ENCODE measurements around the gene SHOX. TPM values are rescaled to one million over a fixed set of nuclear protein-coding genes. Genes with fewer than 3 reads are reported as not detected.
"Not testable (repeated sequence)": the region's sequence is repeated elsewhere in the genome, so short reads cannot be mapped to it uniquely, and the experiment has no call there.

SHOX gene
- total RNA-seq, 2 donors from 2014 or later = not detected

GRCh38 chrX:623599-624315 lies 6.8 kb upstream of the SHOX start:
- DNase-seq (no peak), ATAC-seq (no peak)
- Histone ChIP-seq H3K36me3 (replicated peaks in 1 of 2; ENCODE audit: insufficient read depth in 1 of 2, low read depth in 2 of 2) (no peaks in the 10 kb centered on the region), H3K27ac (no peak overlapping the region), H3K9me3 (no peaks in the 10 kb centered on the region), H3K4me1 (no peaks in the 10 kb centered on the region), H3K27me3 (no peaks in the 10 kb centered on the region), H3K4me3 (no peak overlapping the region)
- intact Hi-C loops (cut with DNase I) = no loop called here
- TF ChIP-seq POLR2A (IDR thresholded peaks at IDR 0.05) (no peak), CTCF (IDR thresholded peaks at IDR 0.05) (no peak)
- 0 to 1% methylated on average over 6 to 50 of the region's 50 CpGs for WGBS, 2 donors

GRCh38 chrX:625137-625691 lies 5.4 kb upstream of the SHOX start:
- Histone ChIP-seq H3K27ac (no peak overlapping the region), H3K9me3 (no peaks in the 10 kb centered on the region), H3K4me1 (no peaks in the 10 kb centered on the region), H3K36me3 (replicated peaks in 1 of 2; ENCODE audit: insufficient read depth in 1 of 2, low read depth in 2 of 2) (no peaks in the 10 kb centered on the region), H3K27me3 (no peaks in the 10 kb centered on the region), H3K4me3 (no peak overlapping the region)
- 6 to 12% methylated on average over 11 to 12 of the region's 12 CpGs for WGBS, 2 donors
- no peak for DNase-seq
- no peak for TF ChIP-seq POLR2A (IDR thresholded peaks at IDR 0.05)
- no peak for TF ChIP-seq CTCF (IDR thresholded peaks at IDR 0.05)
- ATAC-seq = no peak
- intact Hi-C loops (cut with DNase I) = no loop called here

DNA sequence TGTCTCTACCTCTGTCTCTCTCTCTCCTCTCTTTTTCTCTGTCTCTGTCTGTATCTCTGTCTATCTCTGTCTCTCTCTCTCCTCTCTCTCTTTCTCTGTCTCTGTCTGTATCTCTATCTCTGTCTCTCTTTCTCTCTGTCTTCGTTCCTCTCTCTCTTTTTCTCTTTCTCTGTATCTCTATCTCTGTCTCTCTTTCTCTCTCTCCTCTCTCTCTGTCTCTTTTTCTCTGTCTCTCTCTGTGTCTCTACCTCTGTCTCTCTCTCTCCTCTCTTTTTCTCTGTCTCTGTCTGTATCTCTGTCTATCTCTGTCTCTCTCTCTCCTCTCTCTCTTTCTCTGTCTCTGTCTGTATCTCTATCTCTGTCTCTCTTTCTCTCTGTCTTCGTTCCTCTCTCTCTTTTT lies 4.5 kb upstream of the SHOX start:
- H3K4me3 ChIP-seq; intact Hi-C loops (cut with DNase I); H3K27ac ChIP-seq; H3K27me3 ChIP-seq; H3K9me3 ChIP-seq; H3K36me3 ChIP-seq (replicated peaks in 1 of 2; ENCODE audit: insufficient read depth in 1 of 2, low read depth in 2 of 2); H3K4me1 ChIP-seq; ATAC-seq; DNase-seq: not testable (repeated sequence)
- WGBS, 2 donors = 17 to 56% methylated on average over 1 to 2 of the region's 2 CpGs

DNA sequence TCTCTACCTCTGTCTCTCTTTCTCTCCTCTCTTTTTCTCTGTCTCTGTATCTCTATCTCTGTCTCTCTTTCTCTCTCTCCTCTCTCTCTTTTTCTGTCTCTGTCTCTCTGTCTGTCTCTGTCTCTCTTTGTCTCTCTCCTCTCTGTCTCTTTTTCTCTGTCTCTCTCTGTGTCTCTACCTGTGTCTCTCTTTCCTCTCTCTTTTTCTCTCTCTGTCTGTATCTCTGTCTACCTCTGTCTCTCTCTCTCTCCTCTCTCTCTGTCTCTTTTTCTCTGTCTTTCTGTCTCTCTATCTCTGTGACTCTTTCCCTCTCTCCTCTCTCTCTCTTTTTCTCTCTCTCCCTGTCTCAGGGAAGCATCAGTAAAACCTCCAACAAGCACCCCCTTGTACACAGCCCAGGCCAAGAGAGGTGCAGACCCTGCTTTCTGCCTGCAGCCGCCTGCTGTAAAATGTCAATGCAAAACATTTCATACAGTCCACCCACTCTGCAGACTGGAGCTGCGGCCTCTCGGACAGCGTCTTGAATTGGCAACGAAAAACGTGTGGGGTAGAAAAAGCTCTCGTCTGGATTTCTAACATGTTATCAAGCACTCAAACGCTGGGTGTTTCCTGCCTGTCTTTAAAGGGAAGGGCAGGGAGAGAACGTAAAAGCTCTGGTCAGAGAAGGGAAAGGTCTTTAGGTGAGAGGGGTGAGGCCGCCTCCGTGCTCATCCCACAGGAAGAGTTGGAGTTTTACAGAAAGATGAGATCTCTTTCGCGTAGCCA lies 3.7 kb upstream of the SHOX start:
- Histone ChIP-seq H3K36me3 (replicated peaks in 1 of 2; ENCODE audit: insufficient read depth in 1 of 2, low read depth in 2 of 2) (no peaks in the 10 kb centered on the region), H3K4me3 (no peak overlapping the region), H3K27me3 (no peaks in the 10 kb centered on the region), H3K9me3 (no peaks in the 10 kb centered on the region), H3K4me1 (no peaks in the 10 kb centered on the region), H3K27ac (no peak overlapping the region)
- ATAC-seq = no peak
- intact Hi-C loops (cut with DNase I) = no loop called here
- WGBS, 2 donors = 1 to 3% methylated on average over 13 of the region's 13 CpGs
- no peak for DNase-seq
- no peak for TF ChIP-seq POLR2A (IDR thresholded peaks at IDR 0.05)
- TF ChIP-seq CTCF (IDR thresholded peaks at IDR 0.05) = no peak

GRCh38 chrX:627510-627981 lies 3.0 kb upstream of the SHOX start:
- ATAC-seq = no peak
- Histone ChIP-seq H3K4me1 (no peaks in the 10 kb centered on the region), H3K36me3 (replicated peaks in 1 of 2; ENCODE audit: insufficient read depth in 1 of 2, low read depth in 2 of 2) (no peaks in the 10 kb centered on the region), H3K9me3 (no peaks in the 10 kb centered on the region), H3K4me3 (no peak overlapping the region), H3K27me3 (no peaks in the 10 kb centered on the region), H3K27ac (no peak overlapping the region)
- intact Hi-C loops (cut with DNase I) = no loop called here
- TF ChIP-seq CTCF (IDR thresholded peaks at IDR 0.05) (no peak), POLR2A (IDR thresholded peaks at IDR 0.05) (no peak)
- no peak for DNase-seq
- 7 to 9% methylated on average over 14 to 15 of the region's 15 CpGs for WGBS, 2 donors

Measured in body of pancreas (tissue), 4 donors.